MM.1S (cell line): ENCODE measurements around the gene SRRD.

Source experiments
- EZH2 ChIP-seq: fragments of 300-600 bp; sonication (generic); optimal IDR thresholded peaks from 2 replicates; pipeline ENCODE3; 2017; ENCODE audit warnings: low read depth, mild to moderate bottlenecking, antibody characterized with exemption, low read length, mixed read lengths
- TF ChIP-seq, protein P1 (sequence below): fragments of 300-600 bp; sonication (generic); IDR thresholded peaks from 2 replicates; pipeline ENCODE4 v1.5.1; 2016; ENCODE audit warnings: antibody characterized with exemption, low read length, mixed read lengths

DNA sequence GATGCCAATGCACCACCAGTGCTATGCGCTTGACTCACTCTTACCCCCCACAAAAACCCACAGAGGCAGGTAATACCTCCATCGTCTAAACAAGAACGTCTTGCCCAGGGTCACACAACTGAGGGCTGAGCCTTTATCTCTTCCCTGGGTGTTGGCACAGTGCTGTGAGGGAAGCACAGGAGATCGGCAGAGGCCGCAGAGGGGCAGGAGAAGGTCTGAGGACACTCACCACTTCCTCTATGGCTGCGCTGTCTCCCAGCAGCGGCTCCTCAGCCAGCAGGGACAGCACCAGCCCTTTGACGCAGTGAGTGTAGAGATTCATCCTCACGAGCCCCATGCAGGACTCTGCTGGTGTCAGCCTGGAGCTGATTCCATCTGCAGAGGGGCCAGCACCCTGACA lies 20.0 kb upstream of the SRRD start:
- no peak for TF ChIP-seq EZH2
- TF ChIP-seq, protein P1, sequence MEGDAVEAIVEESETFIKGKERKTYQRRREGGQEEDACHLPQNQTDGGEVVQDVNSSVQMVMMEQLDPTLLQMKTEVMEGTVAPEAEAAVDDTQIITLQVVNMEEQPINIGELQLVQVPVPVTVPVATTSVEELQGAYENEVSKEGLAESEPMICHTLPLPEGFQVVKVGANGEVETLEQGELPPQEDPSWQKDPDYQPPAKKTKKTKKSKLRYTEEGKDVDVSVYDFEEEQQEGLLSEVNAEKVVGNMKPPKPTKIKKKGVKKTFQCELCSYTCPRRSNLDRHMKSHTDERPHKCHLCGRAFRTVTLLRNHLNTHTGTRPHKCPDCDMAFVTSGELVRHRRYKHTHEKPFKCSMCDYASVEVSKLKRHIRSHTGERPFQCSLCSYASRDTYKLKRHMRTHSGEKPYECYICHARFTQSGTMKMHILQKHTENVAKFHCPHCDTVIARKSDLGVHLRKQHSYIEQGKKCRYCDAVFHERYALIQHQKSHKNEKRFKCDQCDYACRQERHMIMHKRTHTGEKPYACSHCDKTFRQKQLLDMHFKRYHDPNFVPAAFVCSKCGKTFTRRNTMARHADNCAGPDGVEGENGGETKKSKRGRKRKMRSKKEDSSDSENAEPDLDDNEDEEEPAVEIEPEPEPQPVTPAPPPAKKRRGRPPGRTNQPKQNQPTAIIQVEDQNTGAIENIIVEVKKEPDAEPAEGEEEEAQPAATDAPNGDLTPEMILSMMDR: no peak
